Hepatocyte (in vitro differentiated cells): Measurements from ENCODE around the gene NXT1.
"Not testable (repeated sequence)": the region's sequence is repeated elsewhere in the genome, so short reads cannot be mapped to it uniquely, and the experiment has no call there.

Experiments used
- EZH2 ChIP-seq: fragments of 200-600 bp; sonication (generic); IDR thresholded peaks from 2 replicates; pipeline ENCODE4 v1.6.1; 2016; ENCODE audit warnings: antibody characterized with exemption, mild to moderate bottlenecking, borderline replicate concordance
- EZH2phosphoT487 ChIP-seq: fragments of 200-600 bp; sonication (generic); IDR thresholded peaks from one replicate; pipeline ENCODE4 v1.6.1; 2018; ENCODE audit warnings: antibody characterized with exemption, mild to moderate bottlenecking, low read depth, moderate library complexity; ENCODE audit not compliant: unreplicated experiment, severe bottlenecking
- TF ChIP-seq, protein P1 (sequence below): fragments of 200-600 bp; sonication (generic); IDR thresholded peaks from 2 replicates; pipeline ENCODE4 v1.5.1; 2016; ENCODE audit warnings: antibody characterized with exemption, mild to moderate bottlenecking; ENCODE audit not compliant: poor library complexity

GRCh38 chr20:23307393-23307792 is 43.2 kb upstream of the NXT1 start:
- TF ChIP-seq, protein P1, sequence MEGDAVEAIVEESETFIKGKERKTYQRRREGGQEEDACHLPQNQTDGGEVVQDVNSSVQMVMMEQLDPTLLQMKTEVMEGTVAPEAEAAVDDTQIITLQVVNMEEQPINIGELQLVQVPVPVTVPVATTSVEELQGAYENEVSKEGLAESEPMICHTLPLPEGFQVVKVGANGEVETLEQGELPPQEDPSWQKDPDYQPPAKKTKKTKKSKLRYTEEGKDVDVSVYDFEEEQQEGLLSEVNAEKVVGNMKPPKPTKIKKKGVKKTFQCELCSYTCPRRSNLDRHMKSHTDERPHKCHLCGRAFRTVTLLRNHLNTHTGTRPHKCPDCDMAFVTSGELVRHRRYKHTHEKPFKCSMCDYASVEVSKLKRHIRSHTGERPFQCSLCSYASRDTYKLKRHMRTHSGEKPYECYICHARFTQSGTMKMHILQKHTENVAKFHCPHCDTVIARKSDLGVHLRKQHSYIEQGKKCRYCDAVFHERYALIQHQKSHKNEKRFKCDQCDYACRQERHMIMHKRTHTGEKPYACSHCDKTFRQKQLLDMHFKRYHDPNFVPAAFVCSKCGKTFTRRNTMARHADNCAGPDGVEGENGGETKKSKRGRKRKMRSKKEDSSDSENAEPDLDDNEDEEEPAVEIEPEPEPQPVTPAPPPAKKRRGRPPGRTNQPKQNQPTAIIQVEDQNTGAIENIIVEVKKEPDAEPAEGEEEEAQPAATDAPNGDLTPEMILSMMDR = not testable (repeated sequence)
- not testable (repeated sequence) for TF ChIP-seq EZH2phosphoT487, EZH2
